IMR-90 (cell line): ENCODE data around the gene GLRX5. TPM values are rescaled to one million over a fixed set of nuclear protein-coding genes. Genes with fewer than 3 reads are reported as not detected.

Experiments
- ATAC-seq: fragments of 200-7000 bp; cut with Tn5 transposase; 2 replicates; pipeline ENCODE4 v1.9.1; 2020; ENCODE audit warnings: low read depth, mild to moderate bottlenecking, moderate library complexity
- BruUV-seq: library from RNA; stranded (reverse); fragments of 400-500 nt; replicated peaks from 2 replicates; lab custom pipeline; 2021; lab: Mats Ljungman, UMichigan
- CTCF ChIA-PET: fragments of 300-600 bp; formaldehyde crosslinking; extraction: SDS; loops from one replicate; lab custom pipeline; 2021; ENCODE audit warnings: antibody characterized with exemption; lab: Yijun Ruan, JAX
- POLR2A ChIA-PET: fragments of 300-600 bp; sonication (Branson Sonifier 250); formaldehyde crosslinking; loops from one replicate; lab custom pipeline; 2022; ENCODE audit warnings: antibody characterized with exemption; ENCODE audit not compliant: unreplicated experiment; lab: Charles Lee
- DNase-seq: peaks from one replicate; pipeline ENCODE4 v3.0.0; 2013
- H2AFZ ChIP-seq: replicated peaks from 2 replicates; pipeline ENCODE3; 2013; ENCODE audit warnings: low read length, mild to moderate bottlenecking; ENCODE audit not compliant: poor library complexity
- H2AK5ac ChIP-seq: 2 replicates; pipeline ENCODE4 v1.6.1; 2013; ENCODE audit warnings: low read depth, low read length, inconsistent platforms
- H2AK9ac ChIP-seq: replicated peaks from 2 replicates; pipeline ENCODE3; 2013; ENCODE audit warnings: mild to moderate bottlenecking, low read depth, low read length, moderate library complexity; ENCODE audit not compliant: poor library complexity
- H2BK120ac ChIP-seq: 2 replicates; pipeline ENCODE4 v1.6.1; 2013; ENCODE audit warnings: low read depth, low read length, inconsistent platforms
- H2BK15ac ChIP-seq: 3 replicates; pipeline ENCODE4 v1.6.1; 2013; ENCODE audit warnings: low read depth, low read length, inconsistent platforms
- H2BK20ac ChIP-seq: 2 replicates; pipeline ENCODE4 v1.6.1; 2013; ENCODE audit warnings: low read depth, mild to moderate bottlenecking, inconsistent platforms, low read length, moderate library complexity
- H2BK5ac ChIP-seq: 2 replicates; pipeline ENCODE4 v1.6.1; 2013; ENCODE audit warnings: mild to moderate bottlenecking, low read depth, low read length, inconsistent platforms; ENCODE audit not compliant: poor library complexity, severe bottlenecking
- H3K14ac ChIP-seq: replicated peaks from 2 replicates; pipeline ENCODE4 v1.6.1; 2013; ENCODE audit warnings: low read depth, low read length, inconsistent platforms
- H3K18ac ChIP-seq: 2 replicates; pipeline ENCODE4 v1.6.1; 2013; ENCODE audit warnings: low read depth, low read length, control low read depth
- H3K23ac ChIP-seq: 2 replicates; pipeline ENCODE4 v1.6.1; 2013; ENCODE audit warnings: low read depth, low read length, inconsistent platforms
- H3K27ac ChIP-seq: 2 replicates; pipeline ENCODE4 v1.5.1; 2013; ENCODE audit warnings: mild to moderate bottlenecking, control low read depth, low read length; ENCODE audit not compliant: insufficient read depth
- H3K27me3 ChIP-seq: 2 replicates; pipeline ENCODE4 v1.6.1; 2013; ENCODE audit warnings: low read length; ENCODE audit not compliant: control insufficient read depth, insufficient read depth
- H3K36me3 ChIP-seq: 2 replicates; pipeline ENCODE4 v1.6.1; 2013; ENCODE audit warnings: low read length, mixed read lengths; ENCODE audit not compliant: control insufficient read depth, insufficient read depth
- H3K4ac ChIP-seq: 2 replicates; pipeline ENCODE4 v1.6.1; 2013; ENCODE audit warnings: low read depth, low read length, inconsistent platforms
- H3K4me1 ChIP-seq: 2 replicates; pipeline ENCODE4 v1.6.1; 2013; ENCODE audit warnings: low read length, mixed read lengths; ENCODE audit not compliant: control insufficient read depth, insufficient read depth
- H3K4me2 ChIP-seq: 2 replicates; pipeline ENCODE4 v1.6.1; 2013; ENCODE audit warnings: low read depth, mild to moderate bottlenecking, control low read depth, low read length, moderate library complexity
- H3K4me3 ChIP-seq: 2 replicates; pipeline ENCODE4 v1.5.1; 2013; ENCODE audit warnings: low read depth, mild to moderate bottlenecking, control low read depth, low read length, moderate library complexity; ENCODE audit not compliant: insufficient read depth
- H3K56ac ChIP-seq: 2 replicates; pipeline ENCODE4 v1.6.1; 2013; ENCODE audit warnings: low read length, inconsistent platforms; ENCODE audit not compliant: insufficient read depth; ENCODE audit errors: extremely low read depth
- H3K79me1 ChIP-seq, 2 experiments: 2 replicates each; pipeline ENCODE4 v1.6.1; 2013; ENCODE audit warnings: low read length in 2 of 2, inconsistent platforms in 1 of 2, low read depth in 1 of 2
- H3K9ac ChIP-seq: 2 replicates; pipeline ENCODE4 v1.6.1; 2013; ENCODE audit warnings: low read depth, low read length, control low read depth
- H3K9me1 ChIP-seq: 2 replicates; pipeline ENCODE4 v1.6.1; 2013; ENCODE audit warnings: low read length, inconsistent platforms; ENCODE audit not compliant: insufficient read depth
- H3K9me3 ChIP-seq: 2 replicates; pipeline ENCODE4 v1.6.1; 2013; ENCODE audit warnings: low read length; ENCODE audit not compliant: control insufficient read depth, insufficient read depth
- H4K20me1 ChIP-seq: 2 replicates; pipeline ENCODE4 v1.6.1; 2013; ENCODE audit warnings: low read length, inconsistent platforms; ENCODE audit not compliant: insufficient read depth
- H4K5ac ChIP-seq: 2 replicates; pipeline ENCODE4 v1.6.1; 2013; ENCODE audit warnings: mild to moderate bottlenecking, low read depth, low read length, control low read depth
- H4K8ac ChIP-seq, 2 experiments: 2 replicates each; pipeline ENCODE4 v1.6.1; 2013; ENCODE audit warnings: low read depth in 2 of 2, low read length in 2 of 2, control low read depth in 1 of 2, inconsistent platforms in 1 of 2
- H4K91ac ChIP-seq: 2 replicates; pipeline ENCODE4 v1.6.1; 2013; ENCODE audit warnings: low read depth, low read length, inconsistent platforms; ENCODE audit not compliant: insufficient read depth
- CEBPB ChIP-seq: IDR thresholded peaks from 2 replicates; pipeline ENCODE4 v1.6.1; 2012; ENCODE audit warnings: low read depth, low read length, improper control_type of control experiment
- RAD21 ChIP-seq: IDR thresholded peaks from 2 replicates; pipeline ENCODE4 v1.6.1; 2012; ENCODE audit warnings: low read length, improper control_type of control experiment
- WGBS, 2 experiments: methylation state at CpG; one replicate each; pipeline versions ENCODE4 v1.1.5 to v1.1.7; 2013; ENCODE audit warnings: missing lambda C conversion rate in 2 of 2; ENCODE audit not compliant: insufficient read length in 1 of 2; ENCODE audit errors: extremely low coverage in 2 of 2; 5-methylcytosine and 5-hydroxymethylcytosine counted together
- dilution Hi-C: fragments of 300-500 bp; cut with HindIII; formaldehyde crosslinking; loops from one replicate; pipeline ENCODE4 v1.14.3; 2018; ENCODE audit warnings: low sequenced_read_pairs; ENCODE audit not compliant: unreplicated experiment
- in situ Hi-C: fragments of 300-500 bp; cut with MboI; formaldehyde crosslinking; loops from 3 replicates; pipeline ENCODE4 v1.14.3; 2019; ENCODE audit warnings: low sequenced_read_pairs, inconsistent platforms, mixed read lengths
- intact Hi-C: fragments of 100-400 bp; cut with micrococcal nuclease; formaldehyde crosslinking; loops from 2 replicates; pipeline ENCODE4 v1.10.0; 2022
- polyA plus RNA-seq, 3 experiments: library from polyadenylated mRNA; depleted of rRNA; stranded (reverse); fragments of >200 nt; gene quantifications; 2 replicates each; pipeline ENCODE4 v1.2.3, GENCODE V29; 2012; ENCODE audit warnings: low replicate concordance in 1 of 3
- total RNA-seq: library from RNA; depleted of rRNA; stranded (reverse); fragments of >200 nt; gene quantifications from 2 replicates; pipeline ENCODE4 v1.2.3, GENCODE V29; 2012

Gene GLRX5
- total and polyA plus RNA-seq, 2 of the 4 experiments (the other 2 are of a cell fraction), result 32.4 to 40.4 TPM

GRCh38 chr14:95524706-95525512 is 9.9 kb upstream of the GLRX5 start:
- no peaks in the 10 kb centered on the region for H3K36me3 ChIP-seq
- intact Hi-C loops, result loop anchor here (5.0 kb wide), 1 partner anchor 63 kb away; no protein-coding TSS in a partner anchor
- no peaks in the 10 kb centered on the region for H3K27me3 ChIP-seq
- H3K27ac ChIP-seq, result peak overlapping the region; percentile 6; the same call in 1 of the 2 replicates
- in situ Hi-C loops, result loop anchor here (5.0 to 25.0 kb wide), 3 partner anchors 83 to 737 kb away; partner anchors contain the start of gene BDKRB1
- ChIA-PET CTCF (interaction anchor here (0.8 to 4.2 kb wide), 2 partner anchors 8 to 82 kb away, joined by 3 to 23 read pairs; partner anchors contain the start of gene SYNE3), POLR2A (no interaction called here)
- H3K9me3 ChIP-seq, result no peaks in the 10 kb centered on the region
- dilution Hi-C loops, result no loop called here
- H2BK20ac ChIP-seq, result peak overlapping the region; percentile 91
- H2AK5ac ChIP-seq, result peak overlapping the region; percentile 91
- no peak for ATAC-seq
- peak; percentile 71 for DNase-seq
- peak overlapping the region; percentile 35; the same call in 1 of the 2 replicates for H3K56ac ChIP-seq
- H2AK9ac ChIP-seq, result peak overlapping the region; percentile 74
- peak overlapping the region; percentile 83; the same call in 1 of the 2 replicates for H3K23ac ChIP-seq
- no peak overlapping the region for H3K4me2 ChIP-seq
- peak overlapping the region; percentile 86 for H4K91ac ChIP-seq
- peak overlapping the region; percentile 59 to 97; a peak in 2 of 4 replicates for H4K8ac ChIP-seq
- H3K4me1 ChIP-seq, result peaks cover 39% of the 10 kb centered on the region
- peak overlapping the region; percentile 89 for H3K14ac ChIP-seq
- peaks cover 30% of the 10 kb centered on the region for H3K9me1 ChIP-seq
- H3K4ac ChIP-seq, result peak overlapping the region; percentile 97
- no peaks in the 10 kb centered on the region for H4K20me1 ChIP-seq
- H2BK120ac ChIP-seq, result peak overlapping the region; percentile 98
- H2AFZ ChIP-seq, result no peak overlapping the region
- H3K4me3 ChIP-seq, result no peak overlapping the region
- no TSS peak for BruUV-seq
- H3K79me1 ChIP-seq, result peaks cover 9 to 63% of the 10 kb centered on the region in 2 experiments; a peak in 3 of 4 replicates
- peak overlapping the region; percentile 67; the same call in 1 of the 3 replicates for H2BK15ac ChIP-seq
- peak overlapping the region; percentile 94 for H2BK5ac ChIP-seq
- 0 out of 2 replicates have a peak overlapping the region, but pooled peaks have one; percentile 22 for H3K18ac ChIP-seq
- no peak for TF ChIP-seq RAD21
- TF ChIP-seq CEBPB, result peak; percentile 71
- no CpG with 5 or more reads among the region's 6 CpGs for WGBS, 2 experiments
- no peak overlapping the region for H4K5ac ChIP-seq
- no peak overlapping the region for H3K9ac ChIP-seq
